OCI-LY1 (cell line): ENCODE data around the gene GBA2.
A peak's percentile ranks its signal among the peaks of the same experiment; 100 is the strongest.

ENCODE experiments used
- H2AFZ ChIP-seq: fragments of 200-600 bp; sonication (generic), shearing (Covaris generic); 2 replicates; pipeline ENCODE4 v1.6.0; 2014; ENCODE audit warnings: antibody characterized with exemption, mild to moderate bottlenecking, low read length
- H3F3A ChIP-seq: fragments of 200-600 bp; sonication (generic), shearing (Covaris generic); 2 replicates; pipeline ENCODE4 v1.6.0; 2014; ENCODE audit warnings: mild to moderate bottlenecking, antibody characterized with exemption, low read length, moderate library complexity; ENCODE audit not compliant: insufficient read depth
- H3K27ac ChIP-seq: fragments of 200-600 bp; sonication (generic); 2 replicates; pipeline ENCODE4 v1.5.1; 2014; ENCODE audit warnings: low read length, mixed run types, mild to moderate bottlenecking, low read depth; ENCODE audit not compliant: poor library complexity, severe bottlenecking
- H3K27me3 ChIP-seq: fragments of 200-600 bp; sonication (generic); 2 replicates; pipeline ENCODE4 v1.6.0; 2014; ENCODE audit warnings: antibody characterized with exemption, mild to moderate bottlenecking, low read length, moderate library complexity; ENCODE audit not compliant: insufficient read depth
- H3K36me3 ChIP-seq: fragments of 200-600 bp; sonication (generic); 2 replicates; pipeline ENCODE4 v1.6.1; 2014; ENCODE audit warnings: mild to moderate bottlenecking, antibody characterized with exemption, low read length, moderate library complexity, mixed read lengths; ENCODE audit not compliant: insufficient read depth
- H3K4me1 ChIP-seq: fragments of 200-600 bp; sonication (generic); 2 replicates; pipeline ENCODE4 v1.5.1; 2014; ENCODE audit warnings: mild to moderate bottlenecking, low read length, moderate library complexity; ENCODE audit not compliant: insufficient read depth, severe bottlenecking
- H3K4me2 ChIP-seq: fragments of 200-600 bp; sonication (generic), shearing (Covaris generic); 2 replicates; pipeline ENCODE4 v1.6.1; 2014; ENCODE audit warnings: low read length
- H3K4me3 ChIP-seq: fragments of 200-600 bp; sonication (generic); 2 replicates; pipeline ENCODE4 v1.5.1; 2014; ENCODE audit warnings: low read length, low read depth, mild to moderate bottlenecking, mixed read lengths; ENCODE audit not compliant: poor library complexity, severe bottlenecking
- H3K79me2 ChIP-seq: fragments of 200-600 bp; shearing (Covaris generic); 2 replicates; pipeline ENCODE4 v1.6.1; 2016; ENCODE audit warnings: mixed run types, low read length, mixed read lengths; ENCODE audit not compliant: insufficient read depth
- H3K9ac ChIP-seq: fragments of 200-600 bp; sonication (generic), shearing (Covaris generic); 2 replicates; pipeline ENCODE4 v1.6.1; 2014; ENCODE audit warnings: mild to moderate bottlenecking, low read length, mixed read lengths
- H3K9me2 ChIP-seq: fragments of 200-600 bp; sonication (generic), shearing (Covaris generic); 2 replicates; pipeline ENCODE4 v1.6.1; 2014; ENCODE audit warnings: low read depth, mild to moderate bottlenecking, low read length, mixed read lengths
- H3K9me3 ChIP-seq: fragments of 200-600 bp; shearing (Covaris generic); 2 replicates; pipeline ENCODE4 v1.6.1; 2014; ENCODE audit warnings: low read length, mixed read lengths
- H4K20me1 ChIP-seq: fragments of 200-600 bp; sonication (generic), shearing (Covaris generic); 2 replicates; pipeline ENCODE4 v1.6.0; 2016; ENCODE audit warnings: mild to moderate bottlenecking, low read length; ENCODE audit not compliant: insufficient read depth
- EZH2 ChIP-seq: fragments of 200-600 bp; sonication (generic), shearing (Covaris generic); IDR thresholded peaks from 2 replicates; pipeline ENCODE4 v1.8.0; 2017; ENCODE audit warnings: borderline replicate concordance, mixed run types, mild to moderate bottlenecking, antibody characterized with exemption, low read length, moderate library complexity, mixed read lengths
- TF ChIP-seq, protein P1 (sequence below): fragments of 200-600 bp; sonication (generic), shearing (Covaris generic); IDR thresholded peaks from 2 replicates; pipeline ENCODE4 v1.5.1; 2017; ENCODE audit warnings: mild to moderate bottlenecking, antibody characterized with exemption, low read length, moderate library complexity, mixed read lengths

GBA2 gene

DNA sequence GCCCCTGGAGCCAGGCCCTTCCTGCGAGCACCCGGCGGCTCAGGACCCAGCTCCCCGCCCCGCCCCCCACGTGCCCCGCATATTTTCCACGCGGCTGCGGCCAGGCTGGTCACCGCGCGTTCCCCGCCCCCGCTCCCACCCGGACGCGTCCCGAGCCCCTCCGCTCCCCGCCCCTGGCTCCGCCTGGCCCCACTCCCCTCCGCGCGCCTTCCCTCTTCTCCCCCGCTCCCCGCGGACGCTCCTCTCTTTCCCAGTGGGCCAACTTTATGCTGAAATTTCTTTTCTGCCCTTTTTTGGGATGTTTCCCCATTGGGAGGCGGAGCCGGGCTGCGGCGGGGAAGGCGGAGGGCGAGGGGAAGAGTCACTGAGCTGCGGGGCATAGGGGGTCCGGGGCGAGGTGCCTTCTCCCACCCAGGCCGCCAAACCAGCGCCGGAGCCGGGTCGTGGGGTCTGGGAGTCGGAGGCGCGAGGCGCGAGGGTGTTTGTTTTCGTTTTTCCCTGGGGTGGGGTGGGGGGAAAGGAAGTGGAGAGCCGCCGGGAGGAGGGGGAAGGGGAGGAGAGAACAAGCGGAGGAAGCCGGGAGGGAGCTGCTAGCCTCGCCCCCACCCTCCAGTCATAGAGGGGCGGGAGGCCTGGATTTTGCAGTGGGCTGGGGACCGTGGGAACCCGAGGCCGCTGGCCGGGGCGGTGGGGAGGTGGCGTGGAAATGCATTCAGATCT, 58.3 kb downstream of the GBA2 start:
- 0 out of 2 replicates have a peak, but pooled peaks cover 3% of the 10 kb centered on the region for H3F3A ChIP-seq

DNA sequence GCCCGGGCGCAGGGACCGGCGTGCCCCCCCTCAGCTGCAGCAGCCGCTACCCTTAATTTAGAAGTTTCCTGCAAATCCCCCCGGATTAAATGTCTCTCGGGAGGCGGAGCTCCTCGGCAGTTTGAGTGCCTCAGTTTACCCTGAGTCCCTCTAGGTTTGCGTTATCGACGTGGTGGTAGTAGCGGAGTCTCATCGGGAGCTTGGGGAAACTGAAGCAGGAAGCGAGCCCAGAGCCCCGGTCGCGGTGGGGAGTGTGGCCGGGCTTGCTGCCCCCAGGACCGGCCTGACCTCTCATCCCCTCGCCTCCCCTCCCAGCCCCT, 58.8 kb downstream of the GBA2 start:
- Histone ChIP-seq H3K9me3 (no peaks in the 10 kb centered on the region), H3F3A (0 out of 2 replicates have a peak, but pooled peaks cover 3% of the 10 kb centered on the region), H3K4me1 (peaks cover 37% of the 10 kb centered on the region), H3K9me2 (no peaks in the 10 kb centered on the region), H3K4me3 (peak overlapping the region; percentile 66), H3K9ac (peak overlapping the region; percentile 63), H2AFZ (no peak overlapping the region), H3K27ac (no peak overlapping the region), H4K20me1 (no peaks in the 10 kb centered on the region), H3K36me3 (no peaks in the 10 kb centered on the region), H3K4me2 (peak overlapping the region; percentile 81), H3K27me3 (no peaks in the 10 kb centered on the region; the same call in 1 of the 2 replicates), H3K79me2 (no peaks in the 10 kb centered on the region)
- no peak for TF ChIP-seq EZH2
- TF ChIP-seq, protein P1, sequence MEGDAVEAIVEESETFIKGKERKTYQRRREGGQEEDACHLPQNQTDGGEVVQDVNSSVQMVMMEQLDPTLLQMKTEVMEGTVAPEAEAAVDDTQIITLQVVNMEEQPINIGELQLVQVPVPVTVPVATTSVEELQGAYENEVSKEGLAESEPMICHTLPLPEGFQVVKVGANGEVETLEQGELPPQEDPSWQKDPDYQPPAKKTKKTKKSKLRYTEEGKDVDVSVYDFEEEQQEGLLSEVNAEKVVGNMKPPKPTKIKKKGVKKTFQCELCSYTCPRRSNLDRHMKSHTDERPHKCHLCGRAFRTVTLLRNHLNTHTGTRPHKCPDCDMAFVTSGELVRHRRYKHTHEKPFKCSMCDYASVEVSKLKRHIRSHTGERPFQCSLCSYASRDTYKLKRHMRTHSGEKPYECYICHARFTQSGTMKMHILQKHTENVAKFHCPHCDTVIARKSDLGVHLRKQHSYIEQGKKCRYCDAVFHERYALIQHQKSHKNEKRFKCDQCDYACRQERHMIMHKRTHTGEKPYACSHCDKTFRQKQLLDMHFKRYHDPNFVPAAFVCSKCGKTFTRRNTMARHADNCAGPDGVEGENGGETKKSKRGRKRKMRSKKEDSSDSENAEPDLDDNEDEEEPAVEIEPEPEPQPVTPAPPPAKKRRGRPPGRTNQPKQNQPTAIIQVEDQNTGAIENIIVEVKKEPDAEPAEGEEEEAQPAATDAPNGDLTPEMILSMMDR: no peak

More for the DNA sequence above, 58.3 kb downstream of the GBA2 start:
- H3K27ac ChIP-seq: no peak overlapping the region
- no peak overlapping the region for H2AFZ ChIP-seq
- H3K36me3 ChIP-seq: peaks cover 3% of the 10 kb centered on the region; the same call in 1 of the 2 replicates
- H3K9ac ChIP-seq: peak overlapping the region; percentile 63
- peak overlapping the region; percentile 66 for H3K4me3 ChIP-seq
- H3K9me2 ChIP-seq: no peaks in the 10 kb centered on the region
- no peaks in the 10 kb centered on the region for H3K27me3 ChIP-seq
- peaks cover 37% of the 10 kb centered on the region for H3K4me1 ChIP-seq
- no peaks in the 10 kb centered on the region for H3K9me3 ChIP-seq
- TF ChIP-seq, protein P1: no peak
- no peak for TF ChIP-seq EZH2
- peak overlapping the region; percentile 81 for H3K4me2 ChIP-seq
- H3K79me2 ChIP-seq: no peaks in the 10 kb centered on the region
- H4K20me1 ChIP-seq: no peaks in the 10 kb centered on the region

DNA sequence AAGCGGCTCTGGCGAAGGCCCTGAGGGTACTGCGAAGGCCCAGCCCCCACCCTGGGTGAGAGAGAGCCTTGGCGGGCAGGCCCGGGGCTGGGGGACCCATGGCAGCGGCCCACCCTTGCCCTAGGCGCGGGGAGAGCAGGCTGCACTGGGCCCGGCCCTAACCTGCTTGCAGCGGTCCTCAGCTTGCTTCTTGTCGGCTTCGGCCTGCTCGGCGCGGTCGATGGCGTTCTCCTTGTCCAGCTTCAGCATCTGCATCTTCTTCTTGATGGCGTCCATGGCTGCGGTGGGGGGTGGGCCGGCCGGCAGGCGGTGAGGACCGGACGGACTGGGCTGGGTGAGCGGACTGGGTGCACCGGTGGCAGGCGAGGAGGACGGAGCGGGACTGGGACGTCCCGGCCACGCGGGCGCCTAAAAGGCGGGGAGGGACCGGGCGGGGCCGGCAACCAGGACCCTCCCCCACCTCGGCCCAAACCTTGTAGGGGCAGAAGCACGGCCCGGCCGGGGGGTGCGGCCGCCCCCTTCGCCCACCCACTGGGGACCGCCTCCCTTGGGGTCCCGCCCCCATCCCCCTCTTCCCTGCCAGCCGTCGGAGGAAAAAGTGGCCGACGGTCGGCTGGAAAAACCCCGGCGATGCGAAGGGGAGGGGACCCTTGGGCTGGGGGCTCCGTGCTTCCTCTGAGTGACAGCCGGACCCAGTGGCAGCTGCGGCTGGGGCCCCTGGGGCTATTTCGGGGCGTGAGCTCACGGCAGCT, 59.3 kb downstream of the GBA2 start, which contains the start of gene TPM2:
Gene TPM2, minus strand, starts transcription at position 384 of the 752 bp plus-strand sequence. Its CDS starts 108 bp downstream, at position 276.
- Histone ChIP-seq H3K27ac (no peak within 1 kb of the TSS), H2AFZ (no peak within 1 kb of the TSS), H3K4me1 (peaks cover 37% of the 10 kb centered on the region), H3K9me3 (no peaks in the 10 kb centered on the region), H3K9me2 (no peaks in the 10 kb centered on the region), H3K9ac (peak within 1 kb of the TSS; percentile 63), H3F3A (0 out of 2 replicates have a peak, but pooled peaks cover 3% of the 10 kb centered on the region), H3K4me3 (peak within 1 kb of the TSS; percentile 66), H3K36me3 (no peaks in the 10 kb centered on the region), H3K4me2 (peak within 1 kb of the TSS; percentile 81), H3K79me2 (no peaks in the 10 kb centered on the region), H4K20me1 (no peaks in the 10 kb centered on the region), H3K27me3 (no peaks in the 10 kb centered on the region; the same call in 1 of the 2 replicates)
- TF ChIP-seq EZH2: no peak
- TF ChIP-seq, protein P1: no peak
